HG03135 (cell line): ENCODE data around the gene ICE1.
"Not testable (repeated sequence)": the region's sequence is repeated elsewhere in the genome, so short reads cannot be mapped to it uniquely, and the experiment has no call there.

Source experiments
- ATAC-seq: cut with Tn5 transposase; IDR thresholded peaks from one replicate; pipeline ENCODE4 v1.9.1; 2021; ENCODE audit warnings: mild to moderate bottlenecking, moderate library complexity; ENCODE audit not compliant: unreplicated experiment

Gene ICE1, protein sequence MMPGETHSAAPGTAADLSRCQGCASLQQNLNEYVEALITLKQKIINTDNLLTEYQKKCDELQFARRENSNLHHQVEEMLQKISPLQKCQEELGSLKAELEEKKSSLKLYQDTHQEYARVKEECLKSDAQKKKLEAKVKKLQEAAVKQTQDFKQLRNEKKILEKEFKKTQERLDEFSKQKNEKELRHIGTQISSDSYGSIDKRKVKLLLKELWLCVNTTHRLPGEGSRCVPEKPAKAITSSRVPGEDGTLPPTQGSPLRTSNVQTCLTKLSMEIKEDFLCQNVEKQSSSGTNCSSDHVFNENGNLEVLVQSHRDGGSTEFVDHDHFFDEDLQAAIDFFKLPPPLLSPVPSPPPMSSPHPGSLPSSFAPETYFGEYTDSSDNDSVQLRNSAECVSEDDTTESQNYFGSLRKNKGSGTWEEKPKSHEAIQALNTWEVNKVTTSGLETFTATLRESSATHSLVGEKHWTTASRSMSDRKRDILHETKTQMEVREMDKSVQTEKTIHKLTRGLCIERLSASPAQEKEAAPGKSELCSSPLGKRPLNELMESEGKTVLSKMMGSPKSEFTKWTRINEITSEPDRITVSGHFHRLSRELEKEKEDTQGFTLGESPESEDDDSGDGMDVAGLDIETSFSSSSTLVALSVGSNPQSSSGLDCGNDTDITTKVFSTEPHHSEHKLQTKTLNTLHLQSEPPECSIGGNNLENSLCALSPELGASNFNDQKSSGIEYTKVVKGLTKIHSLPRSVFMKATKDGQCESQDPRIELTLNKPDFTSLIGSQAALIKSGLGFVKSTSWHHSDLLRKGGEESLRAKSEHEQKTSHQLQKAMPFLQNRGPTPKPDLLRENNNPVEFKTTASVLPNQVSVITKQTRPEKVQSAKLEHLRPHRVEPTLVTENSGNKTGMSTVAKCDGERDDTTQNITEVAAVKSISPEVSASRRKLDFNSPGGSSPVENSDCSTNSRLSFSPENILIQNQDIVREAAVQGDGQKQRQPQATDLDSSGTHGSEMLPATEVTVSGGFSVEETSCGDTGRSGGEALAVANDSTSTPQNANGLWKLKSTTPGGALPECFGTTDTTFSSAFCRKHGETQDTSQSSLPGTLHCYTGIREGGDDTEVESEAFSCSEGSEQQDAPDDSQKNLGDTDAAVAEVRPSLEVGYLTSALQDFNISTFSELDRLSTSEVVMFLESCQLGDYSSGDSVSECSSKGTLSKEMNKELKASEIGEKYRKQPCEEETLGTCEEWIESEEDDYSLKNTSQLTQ (N-terminal part only)

DNA sequence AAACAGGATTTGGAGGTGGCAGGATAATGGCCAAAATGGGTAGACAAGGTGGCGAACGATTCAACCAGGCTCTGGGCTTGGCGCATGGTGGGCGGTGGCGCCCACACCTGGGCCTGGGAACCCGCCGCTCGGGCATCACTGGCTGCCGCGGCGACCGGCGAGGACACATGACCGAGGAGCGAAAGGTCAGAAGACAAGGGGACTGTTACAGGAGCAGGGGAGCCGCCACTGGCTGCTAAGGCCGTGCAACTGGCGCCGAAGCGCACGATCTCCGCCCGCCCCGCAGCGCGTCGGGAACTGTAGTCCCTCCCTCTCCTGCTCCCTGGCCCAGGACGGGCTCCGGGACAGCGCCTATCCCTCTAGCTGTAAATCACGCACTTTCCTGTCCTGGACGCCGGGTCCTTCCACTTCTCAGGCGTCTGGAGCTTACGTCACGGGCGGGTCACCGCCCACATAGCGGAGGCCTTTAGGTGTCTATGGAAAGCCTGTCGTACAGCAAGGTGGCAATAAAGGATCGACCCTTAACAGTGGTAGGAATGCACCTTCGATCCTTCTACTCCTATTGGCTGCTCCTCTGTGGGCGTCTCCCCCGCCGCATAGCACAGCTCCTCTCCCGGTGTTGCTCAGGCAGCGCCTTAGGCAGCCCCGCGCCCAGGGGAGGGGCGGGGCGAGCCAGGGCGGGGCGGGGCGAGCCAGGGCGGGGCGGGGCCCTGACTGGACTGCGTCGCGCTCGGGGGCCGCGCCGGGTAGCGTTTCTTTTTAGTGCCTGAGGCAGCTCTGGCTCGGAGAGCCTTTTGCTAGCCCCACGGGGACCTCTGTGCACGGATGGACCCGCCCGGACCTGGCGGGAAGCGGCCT, at the start of gene ICE1:
ICE1 (plus strand) TSS at position 717 of the 858 bp plus-strand sequence. CDS start 239 bp downstream, outside the sequence.
- peak; percentile 72 for ATAC-seq

DNA sequence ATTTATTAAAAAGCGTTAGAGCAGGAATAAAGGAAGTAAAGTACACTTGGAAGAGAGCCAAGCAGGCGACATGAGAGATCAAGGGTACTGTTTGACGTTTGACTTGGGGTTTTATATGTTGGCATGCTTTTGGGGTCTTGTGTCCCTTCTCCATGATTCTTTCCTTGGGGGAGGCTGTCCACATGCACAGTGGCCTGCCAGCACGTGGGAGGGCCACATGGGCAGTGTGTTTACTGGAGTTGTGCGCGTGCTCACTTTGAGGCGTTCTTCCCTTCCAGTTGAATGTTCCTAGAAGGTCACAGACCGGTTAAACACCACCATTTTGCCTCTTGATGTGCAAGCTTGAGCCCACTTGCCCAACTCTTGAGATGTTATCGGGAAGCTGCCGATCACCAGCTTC, 49.5 kb upstream of the ICE1 start:
- ATAC-seq: no peak

DNA sequence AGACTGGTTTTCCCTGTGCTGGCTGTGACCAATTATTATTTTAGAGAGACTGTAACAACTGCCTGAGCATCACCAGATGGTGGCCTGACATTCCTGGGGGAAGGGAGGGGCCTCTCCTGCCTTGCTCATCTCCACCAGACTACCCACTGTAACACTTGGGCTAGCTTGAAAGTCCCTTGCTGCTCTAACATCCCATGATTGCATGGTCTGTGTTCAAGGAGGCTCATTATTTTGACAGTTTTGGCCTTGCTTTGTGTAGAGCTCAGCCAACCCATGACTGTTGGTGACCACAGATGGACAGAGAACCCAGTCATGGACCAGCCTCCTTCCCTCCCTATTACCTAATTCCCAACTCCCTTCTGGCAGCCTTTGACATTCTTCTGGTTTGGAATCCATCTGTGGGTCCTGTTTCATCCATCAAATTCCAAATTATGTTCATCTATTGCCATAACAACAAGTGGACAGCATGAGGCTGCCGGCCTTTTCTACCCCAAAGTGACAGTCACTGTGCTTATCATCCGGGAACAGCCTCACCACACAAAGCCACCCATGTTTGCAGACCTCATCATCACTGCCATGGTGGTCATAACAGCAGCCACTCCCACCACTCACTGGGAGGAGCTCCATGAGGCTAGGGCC, 49.0 kb upstream of the ICE1 start:
- ATAC-seq: no peak

DNA sequence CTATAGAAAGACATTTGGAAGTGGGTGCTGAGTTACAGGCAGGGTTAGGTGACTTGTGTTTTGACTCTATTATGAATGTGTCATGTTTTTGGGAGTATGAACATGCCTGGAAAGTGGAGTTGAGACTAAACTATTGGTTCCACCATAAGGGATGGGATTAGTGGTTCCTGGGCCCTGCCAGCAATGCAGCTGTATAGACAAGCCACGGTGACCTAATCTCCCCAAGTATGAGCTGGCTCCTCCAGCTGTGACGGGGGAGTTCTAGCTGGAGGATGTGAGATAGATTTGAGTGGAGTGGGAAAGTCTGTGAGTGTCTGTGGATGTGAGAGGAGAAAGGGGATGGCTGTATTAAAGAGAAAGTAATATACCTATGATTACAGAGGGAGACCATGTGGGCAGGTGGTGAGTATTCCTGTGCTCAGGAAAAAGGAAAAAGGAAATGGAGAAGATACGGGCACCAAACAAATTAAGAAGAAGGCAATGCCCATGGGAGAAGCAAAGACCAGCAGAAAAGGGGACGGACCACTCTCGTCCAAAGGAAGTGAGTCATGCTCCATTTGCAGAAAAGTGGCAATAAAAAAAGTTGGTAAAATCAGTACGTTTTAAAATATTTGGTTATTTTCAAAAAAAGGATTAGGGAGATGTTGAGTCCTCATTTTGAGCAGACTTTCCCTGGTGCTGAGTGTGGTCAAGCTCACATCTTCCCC, 48.3 kb upstream of the ICE1 start:
- ATAC-seq: no peak

DNA sequence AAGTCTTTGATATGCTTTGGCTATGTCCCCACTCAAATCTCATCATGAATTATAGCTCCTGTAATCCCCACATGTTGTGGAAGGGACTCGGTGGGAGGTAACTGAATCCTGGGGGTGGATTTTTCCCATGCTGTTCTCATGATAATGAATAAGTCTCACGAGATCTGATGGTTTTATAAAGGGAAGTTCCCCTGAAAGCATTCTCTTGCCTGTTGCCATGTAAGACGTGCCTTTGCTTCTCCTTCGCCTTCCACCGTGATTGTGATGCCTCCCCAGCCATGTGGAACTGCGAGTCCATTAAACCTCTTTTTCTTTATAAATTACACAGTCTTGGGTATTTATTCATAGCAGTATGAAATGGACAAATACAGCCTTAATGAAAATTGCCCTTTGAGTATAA, 44.7 kb upstream of the ICE1 start:
- ATAC-seq: no peak

DNA sequence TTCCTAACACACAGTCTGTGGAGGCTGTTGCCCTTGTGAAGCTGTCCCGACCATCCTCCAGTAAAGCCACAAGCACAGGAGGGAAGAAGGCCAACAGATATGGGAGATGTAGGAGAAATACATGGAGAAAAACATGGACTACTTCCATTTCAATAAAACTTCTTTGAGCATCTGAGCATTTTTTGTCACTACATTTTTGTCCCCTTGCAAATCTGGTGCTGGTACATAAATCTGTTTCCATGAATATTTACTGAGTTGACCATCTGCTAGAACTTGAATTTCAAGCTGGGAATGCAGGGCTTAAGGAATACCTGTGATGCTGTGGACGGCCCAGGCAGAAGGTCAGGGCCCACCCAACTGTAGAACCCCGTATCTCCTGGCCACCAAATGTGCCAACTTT, 43.9 kb upstream of the ICE1 start:
- ATAC-seq: no peak

DNA sequence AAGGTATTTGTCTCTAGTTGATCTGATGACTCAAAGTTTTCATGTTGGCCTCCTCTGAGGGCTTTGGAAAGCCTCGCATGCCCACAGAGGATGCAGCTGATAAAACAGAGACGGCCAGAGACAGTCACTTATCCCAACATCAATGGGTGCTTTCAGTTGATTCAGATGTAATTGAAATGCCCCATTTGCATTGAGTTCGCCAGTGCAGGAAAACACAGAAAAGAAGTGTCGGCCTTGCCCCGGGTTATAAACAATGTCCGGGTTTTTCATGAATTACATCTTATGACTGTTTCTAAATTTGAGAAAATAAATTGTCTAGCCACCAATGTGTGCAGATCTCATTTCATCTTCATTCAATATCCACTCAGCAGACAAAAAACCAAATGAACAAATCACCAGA, 42.2 kb upstream of the ICE1 start:
- no peak for ATAC-seq

DNA sequence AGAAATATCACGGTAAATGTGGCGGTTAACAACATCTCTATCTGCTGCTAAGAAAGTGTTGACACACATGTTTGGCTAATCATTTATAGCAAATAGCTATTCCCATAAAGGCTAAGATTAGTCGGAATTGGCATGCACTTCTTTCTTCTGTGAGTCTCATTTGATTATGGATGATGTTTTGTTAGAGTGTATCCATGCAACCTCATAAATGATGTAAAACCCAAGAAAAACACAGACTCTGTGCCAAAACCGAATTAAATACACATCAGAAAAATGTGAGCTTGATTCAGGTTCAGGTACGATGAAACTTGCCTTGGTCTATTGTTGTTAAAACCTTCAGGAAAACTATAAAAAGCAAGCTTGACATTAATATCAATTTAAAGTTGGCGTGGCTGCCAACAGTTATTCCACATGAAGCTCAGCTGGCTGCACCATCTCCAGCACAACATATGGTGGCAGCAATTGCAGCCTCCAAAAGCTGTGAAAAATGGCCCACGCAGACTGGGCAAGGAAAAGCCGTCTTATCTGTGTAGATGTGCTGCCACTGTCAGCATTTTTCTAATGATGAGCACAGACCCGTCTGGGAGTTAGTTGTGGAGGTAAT, 41.1 kb upstream of the ICE1 start:
- ATAC-seq: no peak

DNA sequence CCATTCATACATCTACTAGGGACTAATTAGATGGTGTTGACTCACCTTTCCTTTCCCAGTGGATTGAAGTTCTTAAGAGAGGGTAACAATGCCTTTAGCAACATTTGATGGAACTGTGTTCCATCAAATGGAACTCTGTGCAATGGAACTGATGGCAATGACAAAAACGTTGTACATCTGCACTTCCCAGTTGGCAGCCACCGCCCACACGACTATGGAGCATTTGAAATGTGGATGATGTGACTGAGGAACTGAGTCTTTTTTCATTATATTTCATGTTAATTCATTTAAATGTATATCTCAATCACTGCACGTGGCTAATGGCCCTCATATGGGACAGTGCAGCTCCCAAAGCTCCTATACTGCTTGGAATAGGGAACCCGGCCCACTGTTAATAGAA, 39.0 kb upstream of the ICE1 start:
- ATAC-seq: no peak

DNA sequence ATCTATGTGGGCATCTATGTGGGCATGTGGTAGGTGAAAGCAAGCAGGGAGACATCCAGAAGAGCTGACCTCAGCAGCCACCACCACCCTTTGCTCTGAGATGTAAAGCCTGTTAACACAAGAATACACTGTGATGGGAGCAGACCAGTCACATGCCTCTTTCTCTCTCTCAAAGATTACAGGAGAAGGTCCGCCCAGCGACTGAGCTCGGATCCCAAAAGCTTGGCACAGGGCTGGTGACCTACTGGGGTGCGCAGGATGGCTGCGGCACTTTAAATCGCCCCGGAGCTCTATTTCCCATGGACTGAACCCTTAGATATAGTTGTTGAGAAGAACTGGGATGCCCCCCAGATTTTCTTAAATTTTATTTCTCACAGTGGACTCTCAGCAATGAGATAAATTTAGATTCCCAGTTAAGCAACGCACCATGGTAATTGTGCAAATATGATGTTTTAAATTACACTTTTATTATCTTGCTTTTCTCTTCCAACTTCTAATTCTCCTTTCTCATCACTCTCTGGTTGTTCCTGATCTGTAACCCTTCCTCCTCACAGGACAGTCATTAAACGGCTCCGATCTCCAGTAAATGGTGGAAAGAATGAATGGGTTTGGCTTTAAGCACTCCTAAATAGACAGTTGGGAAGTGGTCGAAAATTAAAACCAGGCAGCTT, 37.7 kb upstream of the ICE1 start:
- ATAC-seq: no peak

DNA sequence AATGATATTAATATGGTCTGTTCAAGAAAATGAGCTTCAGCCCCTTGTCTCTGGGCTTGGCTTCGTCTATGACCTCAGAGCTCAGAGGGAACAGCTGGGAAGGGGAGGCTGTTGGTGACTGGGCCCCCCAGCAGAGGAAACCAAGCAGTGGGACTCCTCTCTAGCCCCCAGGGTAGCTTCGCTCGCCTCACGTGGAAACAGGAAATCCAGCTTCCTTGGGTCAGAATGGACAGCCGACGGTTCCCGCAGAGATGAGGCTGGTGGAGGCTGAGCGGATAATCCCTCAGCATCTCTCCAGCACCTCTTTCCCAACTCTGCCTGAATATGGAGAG, 37.2 kb upstream of the ICE1 start:
- no peak for ATAC-seq

DNA sequence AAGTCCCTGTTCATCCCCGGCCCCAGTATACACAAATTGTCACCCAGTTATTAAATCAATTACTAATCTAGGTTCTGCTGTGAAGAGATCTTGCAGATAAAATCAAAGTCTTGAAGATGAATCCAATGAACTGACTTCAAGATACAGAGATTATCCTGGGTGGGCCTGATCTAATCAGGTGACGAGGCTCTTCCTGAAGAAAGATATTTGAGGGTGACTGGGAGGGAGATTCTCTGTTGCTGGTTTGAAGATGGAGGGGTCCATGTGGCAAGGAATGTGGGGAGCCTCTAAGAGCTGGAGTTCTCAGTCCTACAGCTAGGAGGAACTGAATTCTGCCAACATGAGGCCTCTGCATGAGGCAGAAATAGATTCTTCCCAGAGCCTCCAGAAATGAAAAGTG, 36.1 kb upstream of the ICE1 start:
- ATAC-seq: no peak

DNA sequence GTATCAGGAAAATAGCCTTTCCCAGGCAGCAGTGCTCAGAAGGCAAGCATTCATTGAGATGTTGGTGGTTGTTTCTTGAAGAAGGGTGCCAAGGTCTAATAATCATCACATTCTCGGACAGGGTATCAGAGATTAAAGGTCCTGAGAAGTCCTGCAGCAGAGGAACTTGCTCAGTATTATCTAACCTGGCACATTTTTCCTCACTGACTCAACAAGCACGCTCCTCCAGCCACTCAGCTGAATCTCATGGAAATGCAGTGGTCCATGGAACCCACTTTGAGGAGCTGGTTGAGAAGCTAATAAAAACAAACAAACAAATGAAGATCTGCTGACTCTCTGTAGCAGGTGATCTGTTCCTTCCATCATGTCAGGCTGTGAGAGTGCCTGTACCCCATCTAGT, 35.3 kb upstream of the ICE1 start:
- ATAC-seq: no peak

DNA sequence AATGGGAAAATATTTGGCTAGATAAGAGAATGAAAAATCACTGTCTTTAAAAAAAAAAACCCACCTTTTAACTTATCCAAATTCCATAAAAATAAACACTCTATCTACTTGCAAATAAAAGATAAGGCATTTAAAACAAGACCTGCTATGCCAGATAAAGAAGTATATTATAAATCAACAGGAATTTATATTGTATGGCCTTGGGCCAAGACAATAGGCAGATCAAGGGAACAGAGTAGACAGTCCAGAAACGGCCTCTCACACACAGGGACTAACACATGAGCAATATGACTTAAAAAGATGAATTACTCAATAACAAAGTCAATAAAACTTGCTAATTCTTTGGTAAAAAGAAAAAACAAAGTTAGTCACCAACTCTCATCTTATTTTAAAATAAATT, 34.7 kb upstream of the ICE1 start:
- no peak for ATAC-seq

DNA sequence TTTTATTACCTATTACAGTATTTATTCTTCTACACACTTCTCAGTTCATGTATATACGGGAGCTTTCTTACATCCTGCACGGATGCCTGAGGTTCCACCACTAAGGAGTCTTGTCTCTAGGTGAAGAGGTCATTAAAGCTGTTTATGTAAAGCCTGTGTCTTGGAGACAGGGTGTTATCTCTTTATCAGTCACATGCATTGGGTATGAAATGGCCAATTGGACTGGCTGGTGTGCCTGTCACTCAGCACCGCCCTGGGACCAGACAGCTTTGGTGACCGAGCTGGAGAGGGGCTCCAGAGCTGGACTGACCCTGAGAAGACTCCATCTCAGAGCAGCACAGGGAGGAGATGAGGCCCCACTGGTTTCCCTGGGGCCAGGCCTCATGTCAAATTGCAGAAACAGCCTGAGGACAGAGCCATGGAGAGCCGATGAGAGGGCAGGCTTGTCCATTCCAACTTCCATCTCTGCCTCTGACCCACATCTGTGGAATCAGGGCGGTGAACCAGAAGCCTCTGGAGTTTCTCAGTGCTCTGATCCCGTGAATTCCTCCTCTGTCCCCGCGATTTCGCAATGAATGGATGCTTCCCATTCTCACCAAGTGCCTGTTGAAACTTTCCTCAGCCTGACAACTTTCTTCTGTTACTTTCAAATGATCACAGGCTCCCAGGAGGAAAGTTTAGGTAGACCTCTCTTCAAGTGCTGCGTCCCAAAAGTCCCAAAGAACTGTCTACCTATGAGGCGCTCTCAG, 32.2 kb upstream of the ICE1 start:
- ATAC-seq: not testable (repeated sequence)

DNA sequence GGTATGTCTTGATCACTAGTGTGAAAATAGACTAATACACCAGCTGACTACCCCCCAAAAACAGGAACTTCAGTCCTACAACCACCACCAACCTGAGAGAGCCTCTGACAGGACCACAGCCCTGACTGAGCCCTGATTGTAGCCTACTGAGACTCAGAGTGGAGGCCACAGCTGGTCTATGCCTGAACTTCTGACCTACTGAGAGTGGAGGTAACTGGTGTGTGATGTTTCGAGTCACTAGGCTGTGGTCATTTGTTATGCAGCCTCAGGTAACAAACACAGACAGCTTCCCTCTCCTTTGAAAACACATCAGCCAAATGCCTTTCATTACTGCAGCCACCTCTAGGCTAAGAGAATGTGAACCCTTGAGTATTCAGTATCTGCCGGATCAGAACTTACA, 30.0 kb upstream of the ICE1 start:
- ATAC-seq: not testable (repeated sequence)

DNA sequence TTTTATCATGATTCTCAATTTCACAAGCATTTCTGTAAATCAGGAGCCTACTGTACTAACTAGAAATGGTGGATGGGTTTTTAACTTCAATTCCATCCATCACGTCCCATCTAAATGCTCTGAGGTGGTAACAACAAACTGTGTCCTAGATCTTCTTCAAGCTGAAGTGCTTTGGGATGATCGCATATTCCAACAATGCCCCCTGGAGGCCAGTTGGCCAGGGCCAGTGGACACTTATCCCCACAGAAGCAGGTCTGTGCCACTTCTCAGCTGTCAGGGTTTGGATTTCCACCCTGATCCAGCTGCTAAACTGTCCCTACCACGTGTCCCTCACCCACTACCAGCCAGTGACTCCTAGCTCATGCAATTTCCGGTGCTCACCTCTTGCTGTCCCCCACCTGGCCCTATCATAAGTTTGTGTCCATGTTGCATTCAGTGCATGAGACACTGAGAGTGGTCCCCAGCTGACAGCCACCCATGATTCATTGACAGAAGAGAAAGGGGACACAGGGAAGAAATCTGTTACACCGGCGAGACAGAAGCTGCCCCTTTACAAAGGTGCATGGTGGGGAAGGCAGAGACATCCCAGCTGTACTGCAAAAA, 28.0 kb upstream of the ICE1 start:
- not testable (repeated sequence) for ATAC-seq
